PC-3 (cell line): ENCODE measurements around the gene SH3TC1.

Experiments used
- CTCF ChIP-seq: fragments of 300-600 bp; sonication (generic); conservative IDR thresholded peaks from 2 replicates; pipeline ENCODE4 v1.5.1; 2017; ENCODE audit warnings: antibody characterized with exemption, low read depth, mild to moderate bottlenecking, low read length
- EZH2 ChIP-seq: fragments of 300-600 bp; sonication (generic); IDR thresholded peaks from one replicate; pipeline ENCODE4 v1.6.1; 2017; ENCODE audit warnings: antibody characterized with exemption, mild to moderate bottlenecking, low read length; ENCODE audit not compliant: unreplicated experiment

GRCh38 chr4:8152090-8152864 lies 46.8 kb upstream of the SH3TC1 start:
- TF ChIP-seq CTCF, result no peak
- no peak for TF ChIP-seq EZH2
